GM06990 (cell line): ENCODE data around the gene DOCK7.
"Not testable (repeated sequence)": the region's sequence is repeated elsewhere in the genome, so short reads cannot be mapped to it uniquely, and the experiment has no call there.

Source experiments
- DNase-seq: peaks from one replicate; pipeline ENCODE4 v3.0.0-alpha.2; 2011; ENCODE audit not compliant: insufficient read length; ENCODE audit errors: extremely low read depth
- H3K27me3 ChIP-seq: replicated peaks from 2 replicates; pipeline ENCODE4 v1.6.0; 2011; ENCODE audit warnings: low read length; ENCODE audit not compliant: control insufficient read depth, insufficient read depth
- H3K36me3 ChIP-seq: 2 replicates; pipeline ENCODE4 v1.5.1; 2011; ENCODE audit warnings: low read length; ENCODE audit not compliant: control insufficient read depth, insufficient read depth
- H3K4me3 ChIP-seq: replicated peaks from 2 replicates; pipeline ENCODE4 v1.5.1; 2011; ENCODE audit warnings: low read depth, mild to moderate bottlenecking, control low read depth, low read length
- CTCF ChIP-seq: IDR thresholded peaks from 2 replicates; pipeline ENCODE4 v1.5.1; 2011; ENCODE audit warnings: low read length, control low read depth, mild to moderate bottlenecking, inconsistent platforms; ENCODE audit not compliant: insufficient read depth, poor library complexity, severe bottlenecking

Gene DOCK7

GRCh38 chr1:62573675-62574074, 114.5 kb downstream of the DOCK7 start:
- no peaks in the 10 kb centered on the region for H3K36me3 ChIP-seq
- H3K4me3 ChIP-seq = no peak overlapping the region
- H3K27me3 ChIP-seq = no peaks in the 10 kb centered on the region
- DNase-seq = no peak
- no peak for TF ChIP-seq CTCF

- DNase-seq = no peak
- no peak for TF ChIP-seq CTCF
- no peak overlapping the region for H3K4me3 ChIP-seq
- H3K27me3 ChIP-seq = no peaks in the 10 kb centered on the region
- H3K36me3 ChIP-seq = no peaks in the 10 kb centered on the region
Measured at GRCh38 chr1:62572476-62572875, 115.7 kb downstream of the DOCK7 start.

- H3K36me3 ChIP-seq, H3K27me3 ChIP-seq, DNase-seq, H3K4me3 ChIP-seq: not testable (repeated sequence)
Measured at GRCh38 chr1:62571517-62571916, 116.7 kb downstream of the DOCK7 start.

GRCh38 chr1:62567926-62568325, 120.3 kb downstream of the DOCK7 start:
- H3K36me3 ChIP-seq, H3K4me3 ChIP-seq, H3K27me3 ChIP-seq, DNase-seq: not testable (repeated sequence)

- H3K4me3 ChIP-seq, DNase-seq, H3K36me3 ChIP-seq, H3K27me3 ChIP-seq: not testable (repeated sequence)
Measured at GRCh38 chr1:62567182-62567581, 121.0 kb downstream of the DOCK7 start.

- H3K27me3 ChIP-seq = no peaks in the 10 kb centered on the region
- no peak overlapping the region for H3K4me3 ChIP-seq
- DNase-seq = no peak
- H3K36me3 ChIP-seq = no peaks in the 10 kb centered on the region
- TF ChIP-seq CTCF = no peak
Measured at GRCh38 chr1:62561306-62561705, 126.9 kb downstream of the DOCK7 start.

GRCh38 chr1:62544570-62544969, 143.6 kb downstream of the DOCK7 start:
- no peak overlapping the region for H3K4me3 ChIP-seq
- H3K27me3 ChIP-seq = no peaks in the 10 kb centered on the region
- TF ChIP-seq CTCF = no peak
- DNase-seq = no peak
- no peaks in the 10 kb centered on the region for H3K36me3 ChIP-seq
